ENCODE measurements around the gene ROR1. TPM values are rescaled to one million over a fixed set of nuclear protein-coding genes. Genes with fewer than 3 reads are reported as not detected.

Gene ROR1
- total and polyA plus RNA-seq, 3 donors from 2014 or later, result 3.3 to 5.1 (median 4.6) TPM

DNA sequence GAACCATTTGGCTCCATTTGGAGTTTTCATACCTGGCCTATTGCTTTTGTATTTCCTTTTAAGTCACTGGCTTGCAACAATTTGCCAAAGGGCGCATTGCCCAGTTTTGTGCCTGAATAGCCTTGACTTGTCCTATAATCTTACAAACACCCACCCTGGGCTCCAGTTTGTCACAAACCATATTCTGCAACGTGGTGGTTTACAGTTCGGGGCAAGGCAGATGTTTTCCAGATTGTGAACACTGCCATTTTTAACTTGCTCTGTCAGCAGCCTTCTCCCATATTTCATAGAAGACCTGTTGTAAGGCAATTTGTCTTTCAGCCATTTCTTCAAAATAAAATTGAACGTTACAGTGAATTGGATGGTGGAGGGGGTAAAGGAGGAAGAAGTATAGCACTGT lies 376.4 kb downstream of the ROR1 start:
- Histone ChIP-seq H3K9me3 (no peaks in the 10 kb centered on the region), H3K27ac (no peak overlapping the region), H3K4me3 (no peak overlapping the region), H3K27me3 (no peaks in the 10 kb centered on the region), H3K4me1 (no peaks in the 10 kb centered on the region), H3K36me3 (ENCODE audit: low read depth, missing control alignments) (no peaks in the 10 kb centered on the region)
- DNase-seq, result no peak
- intact Hi-C loops (cut with DNase I; ENCODE audit: low total_unique reads), result no loop called here
- TF ChIP-seq POLR2A (IDR thresholded peaks at IDR 0.05), result no peak
- TF ChIP-seq, protein P1, sequence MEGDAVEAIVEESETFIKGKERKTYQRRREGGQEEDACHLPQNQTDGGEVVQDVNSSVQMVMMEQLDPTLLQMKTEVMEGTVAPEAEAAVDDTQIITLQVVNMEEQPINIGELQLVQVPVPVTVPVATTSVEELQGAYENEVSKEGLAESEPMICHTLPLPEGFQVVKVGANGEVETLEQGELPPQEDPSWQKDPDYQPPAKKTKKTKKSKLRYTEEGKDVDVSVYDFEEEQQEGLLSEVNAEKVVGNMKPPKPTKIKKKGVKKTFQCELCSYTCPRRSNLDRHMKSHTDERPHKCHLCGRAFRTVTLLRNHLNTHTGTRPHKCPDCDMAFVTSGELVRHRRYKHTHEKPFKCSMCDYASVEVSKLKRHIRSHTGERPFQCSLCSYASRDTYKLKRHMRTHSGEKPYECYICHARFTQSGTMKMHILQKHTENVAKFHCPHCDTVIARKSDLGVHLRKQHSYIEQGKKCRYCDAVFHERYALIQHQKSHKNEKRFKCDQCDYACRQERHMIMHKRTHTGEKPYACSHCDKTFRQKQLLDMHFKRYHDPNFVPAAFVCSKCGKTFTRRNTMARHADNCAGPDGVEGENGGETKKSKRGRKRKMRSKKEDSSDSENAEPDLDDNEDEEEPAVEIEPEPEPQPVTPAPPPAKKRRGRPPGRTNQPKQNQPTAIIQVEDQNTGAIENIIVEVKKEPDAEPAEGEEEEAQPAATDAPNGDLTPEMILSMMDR (IDR thresholded peaks at IDR 0.05), result no peak
- 75 to 90% methylated on average over 4 of the region's 4 CpGs for WGBS, 2 donors

DNA sequence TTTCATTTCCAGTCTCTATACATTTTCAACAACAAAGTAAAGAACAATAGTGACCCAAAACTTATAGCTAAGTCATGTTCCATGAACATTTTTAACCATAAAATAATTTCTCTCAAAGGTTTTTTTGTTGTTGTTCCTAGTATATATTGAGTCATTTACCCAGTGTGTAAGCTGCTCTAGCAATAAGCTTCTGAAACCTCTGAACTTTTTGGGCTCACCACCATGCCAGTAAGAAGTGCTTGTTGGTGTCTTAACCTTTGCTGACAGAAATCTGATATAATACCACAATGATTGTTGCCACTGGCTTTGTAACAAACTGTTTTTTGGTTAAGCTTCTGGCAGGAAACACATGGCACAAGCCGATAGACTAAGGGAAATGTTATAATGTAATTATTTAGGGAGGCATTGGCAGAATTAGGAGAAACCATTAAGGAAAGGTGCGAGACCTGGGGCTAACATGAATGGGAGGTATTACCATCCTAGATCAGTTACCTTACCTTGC lies 377.0 kb downstream of the ROR1 start:
- intact Hi-C loops (cut with DNase I; ENCODE audit: low total_unique reads), result no loop called here
- Histone ChIP-seq H3K36me3 (ENCODE audit: low read depth, missing control alignments) (no peaks in the 10 kb centered on the region), H3K27me3 (no peaks in the 10 kb centered on the region), H3K9me3 (no peaks in the 10 kb centered on the region), H3K4me3 (no peak overlapping the region), H3K4me1 (no peaks in the 10 kb centered on the region), H3K27ac (no peak overlapping the region)
- WGBS, 2 donors, result 52 to 61% methylated on average over 2 of the region's 2 CpGs
- TF ChIP-seq POLR2A (IDR thresholded peaks at IDR 0.05), result no peak
- TF ChIP-seq, protein P1 (IDR thresholded peaks at IDR 0.05), result no peak
- no peak for DNase-seq

DNA sequence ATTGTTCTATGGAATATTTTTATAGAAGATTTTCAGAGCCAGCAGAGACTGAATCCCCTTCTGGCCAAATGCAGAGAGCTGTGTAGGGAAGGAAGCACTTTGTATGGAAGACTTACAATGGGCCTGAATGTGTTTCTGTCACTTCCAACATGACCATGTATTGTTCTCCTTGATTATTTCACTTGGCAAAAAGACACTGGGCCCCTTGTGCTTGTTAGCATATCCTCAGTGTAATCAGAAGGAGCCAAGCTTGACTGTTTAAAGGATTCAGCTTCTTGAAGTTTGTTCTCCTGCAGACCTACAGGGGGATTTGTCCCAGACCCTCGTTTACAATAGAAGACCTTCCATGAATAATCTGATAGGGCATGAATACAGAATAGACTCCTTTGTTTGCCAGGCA lies 381.5 kb downstream of the ROR1 start:
- Histone ChIP-seq H3K27me3 (no peaks in the 10 kb centered on the region), H3K36me3 (ENCODE audit: low read depth, missing control alignments) (no peaks in the 10 kb centered on the region), H3K4me1 (no peaks in the 10 kb centered on the region), H3K4me3 (no peak overlapping the region), H3K9me3 (no peaks in the 10 kb centered on the region), H3K27ac (no peak overlapping the region)
- WGBS, 2 donors, result 66 to 83% methylated on average over 1 of the region's 1 CpG
- intact Hi-C loops (cut with DNase I; ENCODE audit: low total_unique reads), result no loop called here
- TF ChIP-seq POLR2A (IDR thresholded peaks at IDR 0.05), result no peak
- TF ChIP-seq, protein P1 (IDR thresholded peaks at IDR 0.05), result no peak
- DNase-seq, result no peak

DNA sequence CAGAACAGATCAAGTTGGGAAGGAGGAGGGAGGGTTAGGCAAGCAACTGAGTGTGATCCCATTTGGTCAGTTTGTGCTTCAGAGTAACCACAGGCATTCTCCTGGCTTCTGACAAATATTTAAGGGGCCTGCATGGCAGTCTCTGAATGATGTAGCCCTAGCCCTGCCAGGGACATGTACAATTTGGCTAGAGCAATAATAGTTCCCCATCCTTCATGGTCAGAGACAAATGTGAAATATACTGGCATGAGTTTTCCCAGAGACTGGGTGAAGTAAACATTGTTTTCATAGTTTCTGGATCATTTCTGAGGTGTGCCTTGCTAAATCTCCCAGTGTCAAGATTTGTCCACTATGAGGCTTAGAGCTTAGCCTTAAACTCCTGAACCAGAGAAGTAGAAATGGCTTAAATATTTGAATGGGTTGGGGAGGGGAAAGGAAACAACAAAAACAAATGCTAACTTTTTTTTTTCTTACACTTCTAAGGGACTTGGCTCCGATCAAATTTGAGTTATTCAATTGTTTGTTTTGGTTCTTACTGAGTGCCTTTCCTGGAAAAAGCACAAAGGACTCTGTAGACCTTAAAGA lies 387.6 kb downstream of the ROR1 start:
- H3K27ac ChIP-seq, result no peak overlapping the region
- H3K9me3 ChIP-seq, result no peaks in the 10 kb centered on the region
- H3K4me3 ChIP-seq, result no peak overlapping the region
- TF ChIP-seq POLR2A (IDR thresholded peaks at IDR 0.05), result no peak
- TF ChIP-seq, protein P1 (IDR thresholded peaks at IDR 0.05), result no peak
- 46 to 60% methylated on average over 1 of the region's 1 CpG for WGBS, 2 donors
- H3K36me3 ChIP-seq (ENCODE audit: low read depth, missing control alignments), result no peaks in the 10 kb centered on the region
- H3K4me1 ChIP-seq, result no peaks in the 10 kb centered on the region
- DNase-seq, result no peak
- intact Hi-C loops (cut with DNase I; ENCODE audit: low total_unique reads), result no loop called here
- H3K27me3 ChIP-seq, result no peaks in the 10 kb centered on the region

DNA sequence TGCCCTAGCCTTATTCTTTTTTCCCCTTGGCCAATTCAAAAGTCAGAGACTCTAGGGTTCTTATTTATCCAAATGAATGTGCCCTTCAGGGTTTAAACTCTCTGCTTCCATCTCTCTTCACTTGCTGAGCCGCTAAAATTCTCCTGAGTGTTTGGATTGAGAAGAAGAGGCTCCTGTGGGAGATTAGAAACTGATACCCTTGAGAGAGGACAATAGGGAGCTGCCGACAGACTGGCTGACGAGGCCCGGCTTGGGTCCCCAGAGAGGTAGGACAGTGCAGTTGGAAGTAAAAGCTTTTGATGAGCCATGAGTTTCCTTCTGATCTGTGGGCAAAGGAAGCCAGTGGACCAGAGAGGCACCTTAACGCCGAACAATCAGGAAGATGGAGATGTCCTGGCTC lies 388.3 kb downstream of the ROR1 start:
- no peak overlapping the region for H3K4me3 ChIP-seq
- 64 to 80% methylated on average over 6 of the region's 6 CpGs for WGBS, 2 donors
- intact Hi-C loops (cut with DNase I; ENCODE audit: low total_unique reads), result no loop called here
- H3K27me3 ChIP-seq, result no peaks in the 10 kb centered on the region
- TF ChIP-seq, protein P1 (IDR thresholded peaks at IDR 0.05), result no peak
- TF ChIP-seq POLR2A (IDR thresholded peaks at IDR 0.05), result no peak
- no peak overlapping the region for H3K27ac ChIP-seq
- DNase-seq, result no peak
- no peaks in the 10 kb centered on the region for H3K4me1 ChIP-seq
- H3K9me3 ChIP-seq, result no peaks in the 10 kb centered on the region
- H3K36me3 ChIP-seq (ENCODE audit: low read depth, missing control alignments), result no peaks in the 10 kb centered on the region

Data from testis (tissue), 3 donors.